GM12878 (cell line): ENCODE measurements around the gene PCDHA1. TPM values are rescaled to one million over a fixed set of nuclear protein-coding genes. Genes with fewer than 3 reads are reported as not detected.

Experiments
- DPF2 ChIP-seq: fragments of 450-650 bp; IDR thresholded peaks from 2 replicates; pipeline ENCODE4 v1.6.1; 2017; ENCODE audit warnings: mild to moderate bottlenecking
- POLR2A ChIP-seq: IDR thresholded peaks from 2 replicates; pipeline ENCODE4 v1.6.1; 2011; ENCODE audit warnings: low read depth, mild to moderate bottlenecking, low read length
- SMAD1 ChIP-seq: fragments of 450-650 bp; IDR thresholded peaks from 2 replicates; pipeline ENCODE4 v1.6.1; 2018; ENCODE audit warnings: mild to moderate bottlenecking, low read depth; ENCODE audit not compliant: partially characterized antibody
- ZBTB40 ChIP-seq: fragments of 450-650 bp; IDR thresholded peaks from 2 replicates; pipeline ENCODE4 v1.6.1; 2016; ENCODE audit warnings: mild to moderate bottlenecking, moderate library complexity, borderline replicate concordance
- ZNF274 ChIP-seq: IDR thresholded peaks from one replicate; pipeline ENCODE4 v1.8.0; 2011; ENCODE audit not compliant: insufficient read length, insufficient read depth
- ZZZ3 ChIP-seq: IDR thresholded peaks from 2 replicates; pipeline ENCODE4 v1.6.1; 2011; ENCODE audit warnings: low read depth; ENCODE audit not compliant: control insufficient read depth, insufficient read length
- polyA plus RNA-seq, 11 experiments: library from polyadenylated mRNA; depleted of rRNA in 4 of 11; unstranded in 6 of 11; stranded (reverse) in 5 of 11; fragments of >200 nt; fragmentation: Nextera tagmentation in 4 of 11; fragmentation: Illumina TruSeq in 1 of 11; extraction: Ambion mirVana in 4 of 11; extraction: Trizol in 1 of 11; gene quantifications; 1 replicate in 1 of 11; 2 replicates in 10 of 11; pipeline versions ENCODE4 v1.2.1 to v1.2.3, GENCODE V29; 2011 to 2016; ENCODE audit warnings: inconsistent platforms in 2 of 11, missing spikeins in 2 of 11, low read depth in 1 of 11
- total RNA-seq, 4 experiments: library from RNA; depleted of rRNA in 3 of 4; stranded (reverse); fragments of >200 nt in 3 of 4; fragmentation: Illumina TruSeq in 1 of 4; extraction: Trizol in 1 of 4; gene quantifications; 2 replicates each; pipeline versions ENCODE4 v1.2.1 to v1.2.3, GENCODE V29; 2013 to 2021
- TF ChIP-seq, protein P1 (sequence below): fragments of 450-650 bp; IDR thresholded peaks from 2 replicates; pipeline ENCODE4 v1.6.1; 2017; ENCODE audit warnings: low read depth, mild to moderate bottlenecking, moderate library complexity
- TF ChIP-seq, protein P2 (sequence below): fragments of 450-650 bp; IDR thresholded peaks from 2 replicates; pipeline ENCODE4 v1.6.1; 2014; ENCODE audit warnings: mild to moderate bottlenecking

The PCDHA1 gene
- total and polyA plus RNA-seq, 10 of the 15 experiments (the other 5 are each of a cell fraction or from before 2014, with no cell fraction given), result 0.03 TPM; not detected in 9

DNA sequence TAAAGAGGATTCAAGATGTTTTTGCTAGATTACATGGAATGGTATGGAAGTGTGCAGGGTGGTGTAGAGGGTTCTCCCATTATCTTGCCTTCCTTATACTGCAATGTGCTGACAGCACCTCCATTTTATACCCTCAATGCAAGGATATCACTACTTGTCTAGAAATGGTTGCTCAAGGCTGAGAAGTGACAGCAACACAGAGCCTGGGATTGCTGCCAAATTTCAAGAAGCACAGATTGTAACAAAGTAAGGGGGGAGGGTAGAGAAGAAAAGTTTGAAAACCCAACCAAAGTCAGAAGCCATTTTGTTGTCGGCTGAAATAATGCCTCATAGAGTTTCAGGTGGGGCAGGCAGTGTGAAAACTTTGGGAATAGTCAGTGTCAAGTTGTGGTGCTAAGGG lies 210.1 kb downstream of the PCDHA1 start (continued):
- no peak for TF ChIP-seq ZBTB40
- TF ChIP-seq ZZZ3, result no peak
- TF ChIP-seq, protein P1, sequence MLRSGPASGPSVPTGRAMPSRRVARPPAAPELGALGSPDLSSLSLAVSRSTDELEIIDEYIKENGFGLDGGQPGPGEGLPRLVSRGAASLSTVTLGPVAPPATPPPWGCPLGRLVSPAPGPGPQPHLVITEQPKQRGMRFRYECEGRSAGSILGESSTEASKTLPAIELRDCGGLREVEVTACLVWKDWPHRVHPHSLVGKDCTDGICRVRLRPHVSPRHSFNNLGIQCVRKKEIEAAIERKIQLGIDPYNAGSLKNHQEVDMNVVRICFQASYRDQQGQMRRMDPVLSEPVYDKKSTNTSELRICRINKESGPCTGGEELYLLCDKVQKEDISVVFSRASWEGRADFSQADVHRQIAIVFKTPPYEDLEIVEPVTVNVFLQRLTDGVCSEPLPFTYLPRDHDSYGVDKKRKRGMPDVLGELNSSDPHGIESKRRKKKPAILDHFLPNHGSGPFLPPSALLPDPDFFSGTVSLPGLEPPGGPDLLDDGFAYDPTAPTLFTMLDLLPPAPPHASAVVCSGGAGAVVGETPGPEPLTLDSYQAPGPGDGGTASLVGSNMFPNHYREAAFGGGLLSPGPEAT, result no peak
- no peak for TF ChIP-seq SMAD1
- no peak for TF ChIP-seq ZNF274
- TF ChIP-seq, protein P2, sequence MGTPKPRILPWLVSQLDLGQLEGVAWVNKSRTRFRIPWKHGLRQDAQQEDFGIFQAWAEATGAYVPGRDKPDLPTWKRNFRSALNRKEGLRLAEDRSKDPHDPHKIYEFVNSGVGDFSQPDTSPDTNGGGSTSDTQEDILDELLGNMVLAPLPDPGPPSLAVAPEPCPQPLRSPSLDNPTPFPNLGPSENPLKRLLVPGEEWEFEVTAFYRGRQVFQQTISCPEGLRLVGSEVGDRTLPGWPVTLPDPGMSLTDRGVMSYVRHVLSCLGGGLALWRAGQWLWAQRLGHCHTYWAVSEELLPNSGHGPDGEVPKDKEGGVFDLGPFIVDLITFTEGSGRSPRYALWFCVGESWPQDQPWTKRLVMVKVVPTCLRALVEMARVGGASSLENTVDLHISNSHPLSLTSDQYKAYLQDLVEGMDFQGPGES, result no peak
- TF ChIP-seq POLR2A, result no peak
- TF ChIP-seq DPF2, result no peak
